GM12878 (cell line): ENCODE data around the gene LRRC63. TPM values are rescaled to one million over a fixed set of nuclear protein-coding genes. Genes with fewer than 3 reads are reported as not detected.
A peak's percentile ranks its signal among the peaks of the same experiment; 100 is the strongest.

ENCODE experiments used
- CTCF ChIP-seq, 3 experiments: IDR thresholded peaks in 2 of 3; conservative IDR thresholded peaks in 1 of 3; 2 replicates each; pipeline ENCODE4 v1.5.1; 2011; ENCODE audit warnings: low read depth in 3 of 3, low read length in 3 of 3, mild to moderate bottlenecking in 3 of 3, control low read depth in 2 of 3, moderate library complexity in 2 of 3, inconsistent platforms in 1 of 3, mixed read lengths in 1 of 3; ENCODE audit not compliant: control insufficient read depth in 2 of 3, insufficient read depth in 1 of 3; ENCODE audit errors: extremely low read depth in 1 of 3
- HCFC1 ChIP-seq: fragments of 150-350 bp; IDR thresholded peaks from 2 replicates; pipeline ENCODE4 v1.6.1; 2014; ENCODE audit warnings: low read length
- HSF1 ChIP-seq: fragments of 150-350 bp; IDR thresholded peaks from 2 replicates; pipeline ENCODE4 v1.6.1; 2014; ENCODE audit warnings: mild to moderate bottlenecking, low read depth, low read length
- IRF4 ChIP-seq: IDR thresholded peaks from 2 replicates; pipeline ENCODE4 v1.6.1; 2011; ENCODE audit warnings: low read depth, low read length
- MEF2A ChIP-seq: IDR thresholded peaks from 2 replicates; pipeline ENCODE4 v1.6.1; 2011; ENCODE audit warnings: low read depth, mild to moderate bottlenecking, low read length, moderate library complexity; ENCODE audit not compliant: insufficient read depth
- NBN ChIP-seq: fragments of 450-650 bp; IDR thresholded peaks from 2 replicates; pipeline ENCODE4 v1.6.1; 2016
- NFIC ChIP-seq: IDR thresholded peaks from 2 replicates; pipeline ENCODE4 v1.6.1; 2012; ENCODE audit warnings: low read depth, mild to moderate bottlenecking, inconsistent platforms, low read length, moderate library complexity
- NR2C2 ChIP-seq: IDR thresholded peaks from 2 replicates; pipeline ENCODE4 v1.6.1; 2011; ENCODE audit warnings: borderline replicate concordance, low read depth; ENCODE audit not compliant: control insufficient read depth, insufficient read length
- POLR2AphosphoS2 ChIP-seq: IDR thresholded peaks from 2 replicates; pipeline ENCODE4 v1.6.1; 2011; ENCODE audit warnings: low read depth, mild to moderate bottlenecking, low read length, improper control_type of control experiment, moderate library complexity
- RELA ChIP-seq: fragments of 450-650 bp; IDR thresholded peaks from 2 replicates; pipeline ENCODE4 v1.8.0; 2014; ENCODE audit warnings: borderline replicate concordance; ENCODE audit not compliant: partially characterized antibody
- SP1 ChIP-seq: IDR thresholded peaks from one replicate; pipeline ENCODE4 v1.6.1; 2011; ENCODE audit warnings: low read depth, low read length
- TCF3 ChIP-seq: IDR thresholded peaks from 2 replicates; pipeline ENCODE4 v1.6.1; 2012; ENCODE audit warnings: low read depth, mild to moderate bottlenecking, low read length, borderline replicate concordance; ENCODE audit not compliant: insufficient read depth
- TCF7 ChIP-seq: IDR thresholded peaks from 2 replicates; pipeline ENCODE4 v1.6.1; 2014; ENCODE audit warnings: antibody characterized with exemption, borderline replicate concordance
- USF2 ChIP-seq: IDR thresholded peaks from 2 replicates; pipeline ENCODE4 v1.6.1; 2011; ENCODE audit warnings: low read depth, low read length, improper control_type of control experiment, borderline replicate concordance
- YY1 ChIP-seq: IDR thresholded peaks from 2 replicates; pipeline ENCODE4 v1.6.1; 2011; ENCODE audit warnings: low read depth, mild to moderate bottlenecking, low read length
- ZBTB11 ChIP-seq: fragments of 450-650 bp; formaldehyde crosslinking; IDR thresholded peaks from 2 replicates; pipeline ENCODE4 v1.5.0; 2022; ENCODE audit warnings: mild to moderate bottlenecking, missing genetic modification characterization
- ZNF274 ChIP-seq: IDR thresholded peaks from one replicate; pipeline ENCODE4 v1.8.0; 2011; ENCODE audit not compliant: insufficient read length, insufficient read depth
- ZNF687 ChIP-seq: fragments of 450-650 bp; IDR thresholded peaks from 2 replicates; pipeline ENCODE4 v1.6.1; 2017; ENCODE audit warnings: mild to moderate bottlenecking, moderate library complexity
- polyA plus RNA-seq, 11 experiments: library from polyadenylated mRNA; depleted of rRNA in 4 of 11; unstranded in 6 of 11; stranded (reverse) in 5 of 11; fragments of >200 nt; fragmentation: Nextera tagmentation in 4 of 11; fragmentation: Illumina TruSeq in 1 of 11; extraction: Ambion mirVana in 4 of 11; extraction: Trizol in 1 of 11; gene quantifications; 1 replicate in 1 of 11; 2 replicates in 10 of 11; pipeline versions ENCODE4 v1.2.1 to v1.2.3, GENCODE V29; 2011 to 2016; ENCODE audit warnings: inconsistent platforms in 2 of 11, missing spikeins in 2 of 11, low read depth in 1 of 11
- total RNA-seq, 4 experiments: library from RNA; depleted of rRNA in 3 of 4; stranded (reverse); fragments of >200 nt in 3 of 4; fragmentation: Illumina TruSeq in 1 of 4; extraction: Trizol in 1 of 4; gene quantifications; 2 replicates each; pipeline versions ENCODE4 v1.2.1 to v1.2.3, GENCODE V29; 2013 to 2021

The LRRC63 gene
- total and polyA plus RNA-seq, 10 of the 15 experiments (the other 5 are each of a cell fraction or from before 2014, with no cell fraction given) = 0.34 to 0.98 (median 0.76) TPM; not detected in 1

- TF ChIP-seq CTCF (IDR thresholded peaks at IDR 0.05 in 2 of 3, conservative IDR thresholded peaks at IDR 0.05 in 1 of 3; ENCODE audit: control insufficient read depth in 2 of 3, extremely low read depth in 1 of 3, insufficient read depth in 1 of 3, low read depth in 3 of 3, low read length in 3 of 3) = no peak
- TF ChIP-seq USF2 = peak; percentile 39; the same call in 1 of the 2 replicates
- TF ChIP-seq MEF2A = no peak
- TF ChIP-seq TCF7 = no peak
- peak; percentile 94 for TF ChIP-seq NBN
- no peak for TF ChIP-seq HSF1
- peak; percentile 12 for TF ChIP-seq SP1
- no peak for TF ChIP-seq ZNF274
- peak; percentile 86; the same call in 1 of the 2 replicates for TF ChIP-seq TCF3
- peak; percentile 98 for TF ChIP-seq POLR2AphosphoS2
- no peak for TF ChIP-seq HCFC1
- TF ChIP-seq NR2C2 = no peak
- peak; percentile 92 for TF ChIP-seq YY1
- TF ChIP-seq ZBTB11 = no peak
- TF ChIP-seq IRF4 = no peak
- peak; percentile 52 for TF ChIP-seq RELA
- TF ChIP-seq ZNF687 = peak; percentile 90
- peak; percentile 39 for TF ChIP-seq NFIC
Measured at GRCh38 chr13:46181840-46182490, 29.8 kb upstream of the LRRC63 start, which contains the start of gene LCP1 (continued).
